ENCODE data around the gene SLC47A1. TPM values are rescaled to one million over a fixed set of nuclear protein-coding genes. Genes with fewer than 3 reads are reported as not detected.

SLC47A1 gene
- total RNA-seq, 1 experiment from 2014 or later = 0.43 TPM

- POLR2A ChIA-PET = no interaction called here
- BruUV-seq (replicated peaks) = no TSS peak
- H3K4me1 ChIP-seq = peaks cover 21% of the 10 kb centered on the region
- Mint-ChIP-seq H3K4me3 (ENCODE audit: unreplicated experiment) (no peak overlapping the region), H3K27ac (ENCODE audit: unreplicated experiment) (no peak overlapping the region), H3K9me3 (ENCODE audit: unreplicated experiment) (no peaks in the 10 kb centered on the region), H3K4me1 (ENCODE audit: low read depth, unreplicated experiment) (peaks cover 8% of the 10 kb centered on the region), H3K27me3 (ENCODE audit: insufficient read depth, unreplicated experiment) (no peaks in the 10 kb centered on the region), H3K36me3 (ENCODE audit: insufficient read depth, unreplicated experiment) (no peaks in the 10 kb centered on the region)
- H3K4me3 ChIP-seq (ENCODE audit: low read depth, low read length) = no peak overlapping the region
- TF ChIP-seq CTCF (IDR thresholded peaks at IDR 0.05; ENCODE audit: insufficient read depth in 1 of 2, low read depth in 1 of 2, low read length in 1 of 2, severe bottlenecking in 1 of 2, unreplicated experiment in 1 of 2) = no peak
- CTCF ChIA-PET = no interaction called here
- no peaks in the 10 kb centered on the region for H3K36me3 ChIP-seq (ENCODE audit: control insufficient read depth, insufficient read depth, low read length)
- peaks cover 3% of the 10 kb centered on the region; the same call in 1 of the 2 replicates for H3K9me3 ChIP-seq
- no peaks in the 10 kb centered on the region; the same call in 1 of the 2 replicates for H3K27me3 ChIP-seq (replicated peaks; ENCODE audit: control insufficient read depth, insufficient read depth, low read length)
- intact Hi-C loops (cut with micrococcal nuclease; ENCODE audit: unreplicated experiment) = loop anchor here (5.0 kb wide), 1 partner anchor 94 kb away; the partner anchor contains the start of gene ALDH3A2
- DNase-seq = no peak
Observed at GRCh38 chr17:19553036-19553435, 19.4 kb downstream of the SLC47A1 start.

GRCh38 chr17:19554393-19554792 lies 20.7 kb downstream of the SLC47A1 start:
- ChIA-PET POLR2A (no interaction called here), CTCF (no interaction called here)
- Mint-ChIP-seq H3K4me3 (ENCODE audit: unreplicated experiment) (no peak overlapping the region), H3K27ac (ENCODE audit: unreplicated experiment) (no peak overlapping the region), H3K36me3 (ENCODE audit: insufficient read depth, unreplicated experiment) (no peaks in the 10 kb centered on the region), H3K9me3 (ENCODE audit: unreplicated experiment) (no peaks in the 10 kb centered on the region), H3K27me3 (ENCODE audit: insufficient read depth, unreplicated experiment) (no peaks in the 10 kb centered on the region), H3K4me1 (ENCODE audit: low read depth, unreplicated experiment) (peaks cover 8% of the 10 kb centered on the region)
- intact Hi-C loops (cut with micrococcal nuclease; ENCODE audit: unreplicated experiment) = loop anchor here (5.0 kb wide), 1 partner anchor 93 kb away; the partner anchor contains the start of gene ALDH3A2
- Histone ChIP-seq H3K9me3 (peaks cover 8% of the 10 kb centered on the region; the same call in 1 of the 2 replicates), H3K4me1 (peaks cover 21% of the 10 kb centered on the region), H3K4me3 (ENCODE audit: low read depth, low read length) (no peak overlapping the region), H3K36me3 (ENCODE audit: control insufficient read depth, insufficient read depth, low read length) (no peaks in the 10 kb centered on the region), H3K27me3 (replicated peaks; ENCODE audit: control insufficient read depth, insufficient read depth, low read length) (no peaks in the 10 kb centered on the region; the same call in 1 of the 2 replicates)
- no TSS peak for BruUV-seq (replicated peaks)
- no peak for DNase-seq
- TF ChIP-seq CTCF (IDR thresholded peaks at IDR 0.05; ENCODE audit: insufficient read depth in 1 of 2, low read depth in 1 of 2, low read length in 1 of 2, severe bottlenecking in 1 of 2, unreplicated experiment in 1 of 2) = no peak

GRCh38 chr17:19555746-19556145 lies 22.1 kb downstream of the SLC47A1 start:
- no peaks in the 10 kb centered on the region; the same call in 1 of the 2 replicates for H3K27me3 ChIP-seq (replicated peaks; ENCODE audit: control insufficient read depth, insufficient read depth, low read length)
- CTCF ChIA-PET = no interaction called here
- H3K9me3 ChIP-seq = peaks cover 8% of the 10 kb centered on the region; the same call in 1 of the 2 replicates
- POLR2A ChIA-PET = no interaction called here
- H3K4me3 ChIP-seq (ENCODE audit: low read depth, low read length) = no peak overlapping the region
- H3K36me3 ChIP-seq (ENCODE audit: control insufficient read depth, insufficient read depth, low read length) = no peaks in the 10 kb centered on the region
- H3K4me1 Mint-ChIP-seq (ENCODE audit: low read depth, unreplicated experiment) = peaks cover 8% of the 10 kb centered on the region
- no peak overlapping the region for H3K27ac Mint-ChIP-seq (ENCODE audit: unreplicated experiment)
- no peak overlapping the region for H3K4me3 Mint-ChIP-seq (ENCODE audit: unreplicated experiment)
- no TSS peak for BruUV-seq (replicated peaks)
- intact Hi-C loops (cut with micrococcal nuclease; ENCODE audit: unreplicated experiment) = no loop called here
- H3K27me3 Mint-ChIP-seq (ENCODE audit: insufficient read depth, unreplicated experiment) = no peaks in the 10 kb centered on the region
- no peaks in the 10 kb centered on the region for H3K36me3 Mint-ChIP-seq (ENCODE audit: insufficient read depth, unreplicated experiment)
- H3K4me1 ChIP-seq = peaks cover 7% of the 10 kb centered on the region
- no peak for TF ChIP-seq CTCF (IDR thresholded peaks at IDR 0.05; ENCODE audit: insufficient read depth in 1 of 2, low read depth in 1 of 2, low read length in 1 of 2, severe bottlenecking in 1 of 2, unreplicated experiment in 1 of 2)
- no peaks in the 10 kb centered on the region for H3K9me3 Mint-ChIP-seq (ENCODE audit: unreplicated experiment)
- no peak for DNase-seq
